OCI-LY7 (cell line): ENCODE measurements around the gene PLAA. TPM values are rescaled to one million over a fixed set of nuclear protein-coding genes. Genes with fewer than 3 reads are reported as not detected.

Experiments
- BruUV-seq: library from RNA; stranded (reverse); fragments of 400-500 nt; replicated peaks from 2 replicates; lab custom pipeline; 2021; lab: Mats Ljungman, UMichigan
- CTCF ChIA-PET: fragments of 300-600 bp; sonication (Branson Sonifier 250); formaldehyde crosslinking; loops from one replicate; lab custom pipeline; 2022; ENCODE audit warnings: antibody characterized with exemption; ENCODE audit not compliant: unreplicated experiment; lab: Charles Lee
- POLR2A ChIA-PET: fragments of 300-600 bp; sonication (Branson Sonifier 250); formaldehyde crosslinking; loops from one replicate; lab custom pipeline; 2022; ENCODE audit warnings: antibody characterized with exemption; lab: Charles Lee
- DNase-seq: peaks from one replicate; pipeline ENCODE4 v3.0.0-alpha.2; 2015; ENCODE audit warnings: low spot score
- H2AFZ ChIP-seq: fragments of 200-600 bp; sonication (generic), shearing (Covaris generic); 2 replicates; pipeline ENCODE4 v1.6.1; 2014; ENCODE audit warnings: mild to moderate bottlenecking, antibody characterized with exemption, low read length, moderate library complexity
- H3K27ac ChIP-seq: fragments of 200-600 bp; sonication (generic); 2 replicates; pipeline ENCODE4 v1.5.1; 2014; ENCODE audit warnings: mixed run types, low read depth, mild to moderate bottlenecking, moderate library complexity, low read length, inconsistent platforms; ENCODE audit not compliant: poor library complexity, severe bottlenecking
- H3K36me3 ChIP-seq: fragments of 200-600 bp; sonication (generic); 2 replicates; pipeline ENCODE4 v1.6.1; 2014; ENCODE audit warnings: mild to moderate bottlenecking, antibody characterized with exemption, low read length, moderate library complexity, mixed read lengths; ENCODE audit not compliant: insufficient read depth
- H3K4me1 ChIP-seq: fragments of 200-600 bp; sonication (generic); 2 replicates; pipeline ENCODE4 v1.5.1; 2014; ENCODE audit warnings: mild to moderate bottlenecking, low read length; ENCODE audit not compliant: insufficient read depth, poor library complexity, severe bottlenecking
- H3K4me2 ChIP-seq: fragments of 200-600 bp; sonication (generic); 2 replicates; pipeline ENCODE4 v1.6.1; 2014; ENCODE audit warnings: mild to moderate bottlenecking, low read length
- H3K4me3 ChIP-seq: fragments of 200-600 bp; sonication (generic); 2 replicates; pipeline ENCODE4 v1.5.1; 2014; ENCODE audit warnings: mild to moderate bottlenecking, low read depth, low read length; ENCODE audit not compliant: poor library complexity, severe bottlenecking
- H3K79me2 ChIP-seq: fragments of 200-600 bp; sonication (generic); 2 replicates; pipeline ENCODE4 v1.6.1; 2016; ENCODE audit warnings: low read depth, mild to moderate bottlenecking, low read length, moderate library complexity, mixed read lengths; ENCODE audit not compliant: insufficient read depth
- H3K9me2 ChIP-seq: fragments of 200-600 bp; sonication (generic); 2 replicates; pipeline ENCODE4 v1.6.1; 2016; ENCODE audit warnings: mild to moderate bottlenecking, low read length, mixed read lengths; ENCODE audit not compliant: insufficient read depth
- H3K9me3 ChIP-seq: fragments of 200-600 bp; sonication (generic); 2 replicates; pipeline ENCODE4 v1.6.1; 2014; ENCODE audit warnings: mild to moderate bottlenecking, mixed run types, low read length, mixed read lengths
- H4K20me1 ChIP-seq: fragments of 200-600 bp; sonication (generic); 2 replicates; pipeline ENCODE4 v1.6.1; 2014; ENCODE audit warnings: mild to moderate bottlenecking, antibody characterized with exemption, low read length, moderate library complexity, mixed read lengths; ENCODE audit not compliant: insufficient read depth
- CTCF ChIP-seq: fragments of 200-600 bp; sonication (generic); conservative IDR thresholded peaks from 2 replicates; pipeline ENCODE4 v1.5.1; 2014; ENCODE audit warnings: mild to moderate bottlenecking, antibody characterized with exemption, low read length, moderate library complexity, mixed read lengths
- EZH2phosphoT487 ChIP-seq: fragments of 200-600 bp; sonication (generic); IDR thresholded peaks from 2 replicates; pipeline ENCODE4 v1.6.1; 2018; ENCODE audit warnings: low read depth, borderline replicate concordance, mild to moderate bottlenecking, mixed run types, antibody characterized with exemption, low read length, moderate library complexity, mixed read lengths
- intact Hi-C: fragments of 100-400 bp; cut with micrococcal nuclease; formaldehyde crosslinking; loops from one replicate; pipeline ENCODE4 v1.10.0; 2022; ENCODE audit not compliant: unreplicated experiment
- total RNA-seq, 2 experiments: library from RNA; depleted of rRNA in 1 of 2; stranded (reverse); fragments of >200 nt in 1 of 2; shearing (Covaris generic) in 1 of 2; gene quantifications; 2 replicates each; pipeline ENCODE4 v1.2.3, GENCODE V29; 2014 to 2022

Gene PLAA
- total RNA-seq, 2 experiments from 2014 or later, result 18.1 to 31.8 TPM

GRCh38 chr9:26956860-26957233 is 9.8 kb upstream of the PLAA start:
- Histone ChIP-seq H4K20me1 (no peaks in the 10 kb centered on the region), H3K4me2 (peak overlapping the region; percentile 66), H3K36me3 (no peaks in the 10 kb centered on the region), H3K4me1 (peaks cover 13% of the 10 kb centered on the region), H3K9me3 (no peaks in the 10 kb centered on the region), H3K79me2 (no peaks in the 10 kb centered on the region), H3K9me2 (no peaks in the 10 kb centered on the region), H3K27ac (no peak overlapping the region), H2AFZ (peak overlapping the region; percentile 91), H3K4me3 (peak overlapping the region; percentile 68)
- intact Hi-C loops, result no loop called here
- TF ChIP-seq CTCF (no peak), EZH2phosphoT487 (no peak)
- no TSS peak for BruUV-seq
- ChIA-PET CTCF (no interaction called here), POLR2A (no interaction called here)
- DNase-seq, result no peak

- no peaks in the 10 kb centered on the region for H3K36me3 ChIP-seq
- H2AFZ ChIP-seq, result peak within 1 kb of the TSS; percentile 91
- TF ChIP-seq CTCF (no peak), EZH2phosphoT487 (no peak)
- intact Hi-C loops, result no loop called here
- ChIA-PET CTCF (no interaction called here), POLR2A (interaction anchor here (0.5 to 1.1 kb wide), 5 partner anchors 8 to 1716 kb away, joined by 3 to 7 read pairs (median 4); partner anchors contain the start of gene PLAA)
- H3K4me3 ChIP-seq, result peak within 1 kb of the TSS; percentile 68
- no peak within 1 kb of the TSS for H3K27ac ChIP-seq
- no peaks in the 10 kb centered on the region for H3K9me2 ChIP-seq
- no peaks in the 10 kb centered on the region for H3K9me3 ChIP-seq
- H3K4me1 ChIP-seq, result peaks cover 13% of the 10 kb centered on the region
- H4K20me1 ChIP-seq, result no peaks in the 10 kb centered on the region
- DNase-seq, result peak; percentile 90
- peak within 1 kb of the TSS; percentile 66 for H3K4me2 ChIP-seq
- no peaks in the 10 kb centered on the region for H3K79me2 ChIP-seq
- no TSS peak for BruUV-seq
These were observed 9.1 kb upstream of the PLAA start, which contains the start of gene IFT74 for GRCh38 chr9:26955921-26956859. IFT74 (plus strand) TSS chr9:26956412; CDS start chr9:26961968, 5,556 bp downstream.
